Tibial nerve (tissue), 4 donors: ENCODE data around the gene NAB2. TPM values are rescaled to one million over a fixed set of nuclear protein-coding genes. Genes with fewer than 3 reads are reported as not detected.

Experiments
- DNase-seq, 2 donors: peaks; one replicate each; pipeline ENCODE4 v3.0.0-alpha.2; 2019; ENCODE audit warnings: low spot score in 2 of 2
- H3K27ac ChIP-seq, 4 donors: fragments of 200-600 bp; sonication (generic) in 3 of 4; one replicate each; pipeline ENCODE4 v1.5.1; 2017 to 2019; ENCODE audit warnings: mild to moderate bottlenecking in 1 of 4
- H3K27me3 ChIP-seq, 2 donors: fragments of 200-600 bp; sonication (generic) in 1 of 2; one replicate each; pipeline versions ENCODE4 v1.5.1 to v1.6.0; 2017 to 2019
- H3K36me3 ChIP-seq, 3 donors: fragments of 200-600 bp; sonication (generic); one replicate each; pipeline ENCODE4 v1.5.1; 2018 to 2019
- H3K4me1 ChIP-seq, 4 donors: fragments of 200-600 bp; sonication (generic) in 3 of 4; one replicate each; pipeline ENCODE4 v1.5.1; 2017 to 2019
- H3K4me3 ChIP-seq, 4 donors: fragments of 200-600 bp; sonication (generic) in 3 of 4; one replicate each; pipeline ENCODE4 v1.5.1; 2017 to 2019; ENCODE audit warnings: mild to moderate bottlenecking in 1 of 4, moderate library complexity in 1 of 4
- H3K9me3 ChIP-seq, 4 donors: fragments of 200-600 bp; sonication (generic) in 3 of 4; one replicate each; pipeline ENCODE4 v1.5.1; 2017 to 2019
- CTCF ChIP-seq, 5 experiments: fragments of 200-600 bp in 3 of 5; fragments of 450-650 bp in 2 of 5; sonication (generic) in 3 of 5; IDR thresholded peaks; one replicate each; pipeline ENCODE4 v1.5.1; 2016 to 2019; ENCODE audit warnings: antibody characterized with exemption in 5 of 5, mild to moderate bottlenecking in 3 of 5, moderate library complexity in 2 of 5
- EP300 ChIP-seq, 2 donors: sonication (generic); formaldehyde crosslinking; IDR thresholded peaks; one replicate each; pipeline ENCODE4 v1.6.1; 2017; ENCODE audit warnings: antibody characterized with exemption in 2 of 2, mild to moderate bottlenecking in 1 of 2
- POLR2A ChIP-seq, 2 donors: fragments of 450-650 bp; IDR thresholded peaks; one replicate each; pipeline ENCODE4 v1.6.1; 2017; ENCODE audit warnings: antibody characterized with exemption in 2 of 2, mild to moderate bottlenecking in 2 of 2, moderate library complexity in 2 of 2
- WGBS, 2 donors: methylation state at CpG; one replicate each; pipeline ENCODE4 v1.1.5; 2018; 5-methylcytosine and 5-hydroxymethylcytosine counted together
- total RNA-seq, 4 donors: library from RNA; depleted of rRNA; stranded (reverse); fragments of >200 nt; gene quantifications; one replicate each; pipeline ENCODE4 v1.1.0, GENCODE V29; 2016

Gene NAB2
- total RNA-seq, 4 donors from 2014 or later: 29.3 to 42.2 (median 38.6) TPM

- Histone ChIP-seq H3K27me3 (no peaks in the 10 kb centered on the region), H3K9me3 (no peaks in the 10 kb centered on the region), H3K4me3 (peak overlapping the region in 1 of 4 donors; percentile 4), H3K27ac (peak overlapping the region; percentile 76 to 99 (median 90)), H3K36me3 (peaks cover 0 to 82% (median 11%) of the 10 kb centered on the region in 3 donors), H3K4me1 (peaks cover 3 to 66% (median 47%) of the 10 kb centered on the region in 4 donors)
- WGBS, 2 donors: 26 to 36% methylated on average over 12 to 15 of the region's 15 CpGs
- TF ChIP-seq EP300 (IDR thresholded peaks at IDR 0.05) (no peak), POLR2A (IDR thresholded peaks at IDR 0.05) (no peak), CTCF (IDR thresholded peaks at IDR 0.05) (no peak)
- no peak for DNase-seq
These were observed 5.6 kb downstream of the NAB2 start for GRCh38 chr12:57094208-57095160.

- Histone ChIP-seq H3K27me3 (no peaks in the 10 kb centered on the region), H3K9me3 (no peaks in the 10 kb centered on the region), H3K36me3 (peaks cover 0 to 91% (median 16%) of the 10 kb centered on the region in 3 donors), H3K4me3 (no peak overlapping the region), H3K4me1 (peaks cover 3 to 63% (median 44%) of the 10 kb centered on the region in 4 donors), H3K27ac (peak overlapping the region in 3 of 4 donors; percentile 76 to 99 (median 99))
- DNase-seq: no peak
- TF ChIP-seq POLR2A (IDR thresholded peaks at IDR 0.05) (no peak), CTCF (IDR thresholded peaks at IDR 0.05) (no peak), EP300 (IDR thresholded peaks at IDR 0.05) (no peak)
- WGBS, 2 donors: 61 to 64% methylated on average over 3 of the region's 3 CpGs
These were observed 6.5 kb downstream of the NAB2 start for GRCh38 chr12:57095440-57095839.

- no peak overlapping the region for H3K4me3 ChIP-seq
- H3K36me3 ChIP-seq: peaks cover 0 to 91% (median 16%) of the 10 kb centered on the region in 3 donors
- H3K27me3 ChIP-seq: no peaks in the 10 kb centered on the region
- no peak for DNase-seq
- peak overlapping the region in 3 of 4 donors; percentile 5 to 99 (median 99) for H3K27ac ChIP-seq
- peak in 1 of 2 donors; percentile 28 for TF ChIP-seq EP300 (IDR thresholded peaks at IDR 0.05)
- no peak for TF ChIP-seq POLR2A (IDR thresholded peaks at IDR 0.05)
- no peak for TF ChIP-seq CTCF (IDR thresholded peaks at IDR 0.05)
- no peaks in the 10 kb centered on the region for H3K9me3 ChIP-seq
- WGBS, 2 donors: 77 to 80% methylated on average over 6 of the region's 6 CpGs
- peaks cover 3 to 56% (median 37%) of the 10 kb centered on the region in 4 donors for H3K4me1 ChIP-seq
These were observed 7.2 kb downstream of the NAB2 start for GRCh38 chr12:57096099-57096572.

- peaks cover 0 to 47% (median 29%) of the 10 kb centered on the region in 4 donors for H3K4me1 ChIP-seq
- peak overlapping the region in 3 of 4 donors; percentile 5 to 99 (median 99) for H3K27ac ChIP-seq
- no peaks in the 10 kb centered on the region for H3K27me3 ChIP-seq
- H3K9me3 ChIP-seq: no peaks in the 10 kb centered on the region
- WGBS, 2 donors: 78 to 79% methylated on average over 8 of the region's 8 CpGs
- H3K36me3 ChIP-seq: peaks cover 0 to 91% (median 16%) of the 10 kb centered on the region in 3 donors
- no peak for DNase-seq
- H3K4me3 ChIP-seq: no peak overlapping the region
- TF ChIP-seq CTCF (IDR thresholded peaks at IDR 0.05) (no peak), EP300 (IDR thresholded peaks at IDR 0.05) (no peak), POLR2A (IDR thresholded peaks at IDR 0.05) (no peak)
These were observed 8.0 kb downstream of the NAB2 start for GRCh38 chr12:57096748-57097553.
